Right cardiac atrium (tissue), 5 donors: ENCODE measurements around the gene CASS4. TPM values are rescaled to one million over a fixed set of nuclear protein-coding genes. Genes with fewer than 3 reads are reported as not detected.

Experiments used
- ATAC-seq, 2 donors: fragments of 200-7000 bp; cut with Tn5 transposase; one replicate each; pipeline versions ENCODE4 v1.8.0 to v1.9.1; 2020; ENCODE audit warnings: moderate library complexity in 2 of 2, mild to moderate bottlenecking in 1 of 2
- DNase-seq, 3 donors: peaks; one replicate each; pipeline ENCODE4 v3.0.0-alpha.2; 2020
- H3K27ac ChIP-seq: one replicate; pipeline ENCODE4 v1.5.1; 2013; ENCODE audit warnings: mild to moderate bottlenecking, low read length, control low read depth, moderate library complexity
- H3K27me3 ChIP-seq: one replicate; pipeline ENCODE4 v1.6.1; 2013; ENCODE audit not compliant: control insufficient read depth, insufficient read depth
- H3K4me1 ChIP-seq: one replicate; pipeline ENCODE4 v1.6.1; 2013; ENCODE audit warnings: low read length; ENCODE audit not compliant: control insufficient read depth, insufficient read depth
- H3K4me3 ChIP-seq: one replicate; pipeline ENCODE4 v1.5.1; 2013; ENCODE audit warnings: low read length, control low read depth
- H3K9me3 ChIP-seq: one replicate; pipeline ENCODE4 v1.6.1; 2013; ENCODE audit warnings: low read length; ENCODE audit not compliant: control insufficient read depth
- WGBS: extraction: QIAGEN DNeasy Blood & Tissue Kit; methylation state at CpG from one replicate; pipeline ENCODE4 v1.1.7; 2013; 5-methylcytosine and 5-hydroxymethylcytosine counted together
- intact Hi-C, 4 donors: fragments of 100-400 bp; cut with DNase I; formaldehyde crosslinking; loops; one replicate each; pipeline versions ENCODE4 v1.11.0 to v1.14.0; 2022 to 2023
- polyA plus RNA-seq: library from polyadenylated mRNA; stranded (reverse); fragments of 200-250 nt; gene quantifications from one replicate; pipeline ENCODE4 v1.2.3, GENCODE V29; 2013
- total RNA-seq, 4 donors: library from RNA; stranded (reverse); fragmentation: NEBNext Ultra II Directional; extraction: Animal tissue kit (Norgen Biotek cat#: 25700); gene quantifications; one replicate each; pipeline ENCODE4 v1.2.1, GENCODE V29; 2021
- donor health status: healthy with polysubstance abuse.
- donor health status: DM: no; HTN: yes; CAD: no.
- donor health status: DM: no; HTN: no; CAD: no.
- donor health status: DM: no; HTN: yes; CAD: no; lungs with severe emphysema.
- donor health status: DM: yes; HTN: yes; CAD: no.

Gene CASS4
- total and polyA plus RNA-seq, 5 donors, result 0.34 to 0.79 (median 0.56) TPM

GRCh38 chr20:56433221-56433879 lies 21.3 kb downstream of the CASS4 start:
- no peak overlapping the region for H3K27ac ChIP-seq
- ATAC-seq, result no peak
- H3K4me3 ChIP-seq, result no peak overlapping the region
- intact Hi-C loops, result no loop called here
- peaks cover 4% of the 10 kb centered on the region for H3K4me1 ChIP-seq
- H3K9me3 ChIP-seq, result no peaks in the 10 kb centered on the region
- no peaks in the 10 kb centered on the region for H3K27me3 ChIP-seq
- DNase-seq, result no peak
- 38% methylated on average over 3 of the region's 3 CpGs for WGBS

GRCh38 chr20:56433880-56434255 lies 21.8 kb downstream of the CASS4 start:
- Histone ChIP-seq H3K4me1 (peaks cover 4% of the 10 kb centered on the region), H3K27ac (no peak overlapping the region), H3K27me3 (no peaks in the 10 kb centered on the region), H3K9me3 (no peaks in the 10 kb centered on the region), H3K4me3 (no peak overlapping the region)
- intact Hi-C loops, result no loop called here
- DNase-seq, result no peak
- ATAC-seq, result peak; percentile 40 to 61
- WGBS, result 34% methylated on average over 6 of the region's 6 CpGs

GRCh38 chr20:56437196-56437960 lies 25.3 kb downstream of the CASS4 start:
- WGBS, result 93% methylated on average over 20 of the region's 20 CpGs
- H3K9me3 ChIP-seq, result no peaks in the 10 kb centered on the region
- DNase-seq (no peak), ATAC-seq (no peak)
- no peaks in the 10 kb centered on the region for H3K27me3 ChIP-seq
- no peak overlapping the region for H3K27ac ChIP-seq
- intact Hi-C loops, result no loop called here
- H3K4me3 ChIP-seq, result no peak overlapping the region
- H3K4me1 ChIP-seq, result peaks cover 4% of the 10 kb centered on the region

- ATAC-seq, result no peak
- H3K27me3 ChIP-seq, result no peaks in the 10 kb centered on the region
- H3K9me3 ChIP-seq, result no peaks in the 10 kb centered on the region
- no peak overlapping the region for H3K4me3 ChIP-seq
- intact Hi-C loops, result no loop called here
- H3K27ac ChIP-seq, result no peak overlapping the region
- DNase-seq, result no peak
- whole genome bisulfite sequencing, result 94% methylated on average over 4 of the region's 4 CpGs
- peaks cover 4% of the 10 kb centered on the region for H3K4me1 ChIP-seq
Observed at GRCh38 chr20:56438284-56438683, 26.2 kb downstream of the CASS4 start.

GRCh38 chr20:56439771-56440291 lies 27.8 kb downstream of the CASS4 start:
- DNase-seq, result peak; percentile 62 to 81 (median 71)
- Histone ChIP-seq H3K9me3 (no peaks in the 10 kb centered on the region), H3K27ac (no peak overlapping the region), H3K27me3 (no peaks in the 10 kb centered on the region), H3K4me1 (no peaks in the 10 kb centered on the region), H3K4me3 (no peak overlapping the region)
- peak; percentile 68 to 94 for ATAC-seq
- WGBS, result 47% methylated on average over 5 of the region's 5 CpGs
- intact Hi-C loops, result no loop called here

- Histone ChIP-seq H3K27ac (no peak overlapping the region), H3K27me3 (no peaks in the 10 kb centered on the region), H3K4me1 (no peaks in the 10 kb centered on the region), H3K9me3 (no peaks in the 10 kb centered on the region), H3K4me3 (no peak overlapping the region)
- DNase-seq, result no peak
- intact Hi-C loops, result no loop called here
- WGBS, result 62% methylated on average over 4 of the region's 4 CpGs
- ATAC-seq, result no peak
Observed at GRCh38 chr20:56440346-56441007, 28.4 kb downstream of the CASS4 start.

- intact Hi-C loops, result no loop called here
- DNase-seq, result no peak
Observed at GRCh38 chr20:56442389-56443365, 30.6 kb downstream of the CASS4 start.

GRCh38 chr20:56443654-56444540 lies 31.8 kb downstream of the CASS4 start:
- ATAC-seq, result peak; percentile 35 to 46
- Histone ChIP-seq H3K4me3 (no peak overlapping the region), H3K27ac (no peak overlapping the region), H3K27me3 (no peaks in the 10 kb centered on the region), H3K9me3 (no peaks in the 10 kb centered on the region), H3K4me1 (no peaks in the 10 kb centered on the region)
- intact Hi-C loops, result no loop called here
- peak in 1 of 3 donors; percentile 64 for DNase-seq
- 43% methylated on average over 27 of the region's 27 CpGs for WGBS

More at GRCh38 chr20:56442389-56443365, 30.6 kb downstream of the CASS4 start:
- H3K4me3 ChIP-seq, result no peak overlapping the region
- no peaks in the 10 kb centered on the region for H3K9me3 ChIP-seq
- H3K27me3 ChIP-seq, result no peaks in the 10 kb centered on the region
- H3K4me1 ChIP-seq, result no peaks in the 10 kb centered on the region
- 90% methylated on average over 17 of the region's 17 CpGs for WGBS
- no peak overlapping the region for H3K27ac ChIP-seq
- no peak for ATAC-seq

GRCh38 chr20:56445130-56445529 lies 33.1 kb downstream of the CASS4 start:
- intact Hi-C loops, result no loop called here
- ATAC-seq (no peak), DNase-seq (no peak)
- Histone ChIP-seq H3K4me3 (no peak overlapping the region), H3K27me3 (no peaks in the 10 kb centered on the region), H3K27ac (no peak overlapping the region), H3K4me1 (no peaks in the 10 kb centered on the region), H3K9me3 (no peaks in the 10 kb centered on the region)
- WGBS, result 93% methylated on average over 3 of the region's 3 CpGs

- no peak overlapping the region for H3K4me3 ChIP-seq
- no peaks in the 10 kb centered on the region for H3K27me3 ChIP-seq
- no peaks in the 10 kb centered on the region for H3K9me3 ChIP-seq
- DNase-seq (no peak), ATAC-seq (no peak)
- H3K27ac ChIP-seq, result no peak overlapping the region
- intact Hi-C loops, result no loop called here
- 91% methylated on average over 16 of the region's 16 CpGs for WGBS
- H3K4me1 ChIP-seq, result no peaks in the 10 kb centered on the region
Observed at GRCh38 chr20:56445540-56445939, 33.5 kb downstream of the CASS4 start.
